ENCODE results near the gene ASGR1.

ASGR1 gene

GRCh38 chr17:7156342-7156940 is 22.7 kb downstream of the ASGR1 start:
- ATAC-seq, result no peak
- TF ChIP-seq, protein P1, sequence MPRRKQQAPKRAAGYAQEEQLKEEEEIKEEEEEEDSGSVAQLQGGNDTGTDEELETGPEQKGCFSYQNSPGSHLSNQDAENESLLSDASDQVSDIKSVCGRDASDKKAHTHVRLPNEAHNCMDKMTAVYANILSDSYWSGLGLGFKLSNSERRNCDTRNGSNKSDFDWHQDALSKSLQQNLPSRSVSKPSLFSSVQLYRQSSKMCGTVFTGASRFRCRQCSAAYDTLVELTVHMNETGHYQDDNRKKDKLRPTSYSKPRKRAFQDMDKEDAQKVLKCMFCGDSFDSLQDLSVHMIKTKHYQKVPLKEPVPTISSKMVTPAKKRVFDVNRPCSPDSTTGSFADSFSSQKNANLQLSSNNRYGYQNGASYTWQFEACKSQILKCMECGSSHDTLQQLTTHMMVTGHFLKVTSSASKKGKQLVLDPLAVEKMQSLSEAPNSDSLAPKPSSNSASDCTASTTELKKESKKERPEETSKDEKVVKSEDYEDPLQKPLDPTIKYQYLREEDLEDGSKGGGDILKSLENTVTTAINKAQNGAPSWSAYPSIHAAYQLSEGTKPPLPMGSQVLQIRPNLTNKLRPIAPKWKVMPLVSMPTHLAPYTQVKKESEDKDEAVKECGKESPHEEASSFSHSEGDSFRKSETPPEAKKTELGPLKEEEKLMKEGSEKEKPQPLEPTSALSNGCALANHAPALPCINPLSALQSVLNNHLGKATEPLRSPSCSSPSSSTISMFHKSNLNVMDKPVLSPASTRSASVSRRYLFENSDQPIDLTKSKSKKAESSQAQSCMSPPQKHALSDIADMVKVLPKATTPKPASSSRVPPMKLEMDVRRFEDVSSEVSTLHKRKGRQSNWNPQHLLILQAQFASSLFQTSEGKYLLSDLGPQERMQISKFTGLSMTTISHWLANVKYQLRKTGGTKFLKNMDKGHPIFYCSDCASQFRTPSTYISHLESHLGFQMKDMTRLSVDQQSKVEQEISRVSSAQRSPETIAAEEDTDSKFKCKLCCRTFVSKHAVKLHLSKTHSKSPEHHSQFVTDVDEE (CRISPR knock-in tag; IDR thresholded peaks at IDR 0.05), result no peak
- TF ChIP-seq CSDC2 (CRISPR knock-in tag; IDR thresholded peaks at IDR 0.05) (no peak), SNAI2 (CRISPR knock-in tag; IDR thresholded peaks at IDR 0.05) (no peak), GLIS3 (CRISPR knock-in tag; IDR thresholded peaks at IDR 0.05) (no peak), ESRRG (CRISPR knock-in tag; IDR thresholded peaks at IDR 0.05) (no peak), ZNF70 (CRISPR knock-in tag; IDR thresholded peaks at IDR 0.05) (no peak), ZNF565 (CRISPR knock-in tag; conservative IDR thresholded peaks at IDR 0.05; ENCODE audit: low read depth) (no peak), ZFP30 (CRISPR knock-in tag; IDR thresholded peaks at IDR 0.05) (no peak), ZNF8 (CRISPR knock-in tag; IDR thresholded peaks at IDR 0.05) (no peak), ISL1 (CRISPR knock-in tag; IDR thresholded peaks at IDR 0.05) (no peak), BACH2 (CRISPR knock-in tag; IDR thresholded peaks at IDR 0.05; ENCODE audit: borderline replicate concordance) (no peak), PATZ1 (CRISPR knock-in tag; IDR thresholded peaks at IDR 0.05; ENCODE audit: borderline replicate concordance) (no peak), TCF4 (CRISPR knock-in tag; IDR thresholded peaks at IDR 0.05; ENCODE audit: borderline replicate concordance) (no peak), RARB (CRISPR knock-in tag; IDR thresholded peaks at IDR 0.05) (no peak), TOX (CRISPR knock-in tag; IDR thresholded peaks at IDR 0.05; ENCODE audit: borderline replicate concordance) (no peak), PPARA (CRISPR knock-in tag; IDR thresholded peaks at IDR 0.05; ENCODE audit: borderline replicate concordance) (no peak), ZC3H10 (CRISPR knock-in tag; IDR thresholded peaks at IDR 0.05) (no peak), OSR1 (CRISPR knock-in tag; IDR thresholded peaks at IDR 0.05) (no peak)
- TF ChIP-seq, protein P2, sequence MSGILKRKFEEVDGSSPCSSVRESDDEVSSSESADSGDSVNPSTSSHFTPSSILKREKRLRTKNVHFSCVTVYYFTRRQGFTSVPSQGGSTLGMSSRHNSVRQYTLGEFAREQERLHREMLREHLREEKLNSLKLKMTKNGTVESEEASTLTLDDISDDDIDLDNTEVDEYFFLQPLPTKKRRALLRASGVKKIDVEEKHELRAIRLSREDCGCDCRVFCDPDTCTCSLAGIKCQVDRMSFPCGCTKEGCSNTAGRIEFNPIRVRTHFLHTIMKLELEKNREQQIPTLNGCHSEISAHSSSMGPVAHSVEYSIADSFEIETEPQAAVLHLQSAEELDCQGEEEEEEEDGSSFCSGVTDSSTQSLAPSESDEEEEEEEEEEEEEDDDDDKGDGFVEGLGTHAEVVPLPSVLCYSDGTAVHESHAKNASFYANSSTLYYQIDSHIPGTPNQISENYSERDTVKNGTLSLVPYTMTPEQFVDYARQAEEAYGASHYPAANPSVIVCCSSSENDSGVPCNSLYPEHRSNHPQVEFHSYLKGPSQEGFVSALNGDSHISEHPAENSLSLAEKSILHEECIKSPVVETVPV (CRISPR knock-in tag; IDR thresholded peaks at IDR 0.05), result no peak
- TF ChIP-seq, protein P3, sequence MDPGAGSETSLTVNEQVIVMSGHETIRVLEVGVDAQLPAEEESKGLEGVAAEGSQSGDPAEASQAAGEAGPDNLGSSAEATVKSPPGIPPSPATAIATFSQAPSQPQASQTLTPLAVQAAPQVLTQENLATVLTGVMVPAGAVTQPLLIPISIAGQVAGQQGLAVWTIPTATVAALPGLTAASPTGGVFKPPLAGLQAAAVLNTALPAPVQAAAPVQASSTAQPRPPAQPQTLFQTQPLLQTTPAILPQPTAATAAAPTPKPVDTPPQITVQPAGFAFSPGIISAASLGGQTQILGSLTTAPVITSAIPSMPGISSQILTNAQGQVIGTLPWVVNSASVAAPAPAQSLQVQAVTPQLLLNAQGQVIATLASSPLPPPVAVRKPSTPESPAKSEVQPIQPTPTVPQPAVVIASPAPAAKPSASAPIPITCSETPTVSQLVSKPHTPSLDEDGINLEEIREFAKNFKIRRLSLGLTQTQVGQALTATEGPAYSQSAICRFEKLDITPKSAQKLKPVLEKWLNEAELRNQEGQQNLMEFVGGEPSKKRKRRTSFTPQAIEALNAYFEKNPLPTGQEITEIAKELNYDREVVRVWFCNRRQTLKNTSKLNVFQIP (CRISPR knock-in tag; IDR thresholded peaks at IDR 0.05; ENCODE audit: borderline replicate concordance, low read depth), result no peak

DNA sequence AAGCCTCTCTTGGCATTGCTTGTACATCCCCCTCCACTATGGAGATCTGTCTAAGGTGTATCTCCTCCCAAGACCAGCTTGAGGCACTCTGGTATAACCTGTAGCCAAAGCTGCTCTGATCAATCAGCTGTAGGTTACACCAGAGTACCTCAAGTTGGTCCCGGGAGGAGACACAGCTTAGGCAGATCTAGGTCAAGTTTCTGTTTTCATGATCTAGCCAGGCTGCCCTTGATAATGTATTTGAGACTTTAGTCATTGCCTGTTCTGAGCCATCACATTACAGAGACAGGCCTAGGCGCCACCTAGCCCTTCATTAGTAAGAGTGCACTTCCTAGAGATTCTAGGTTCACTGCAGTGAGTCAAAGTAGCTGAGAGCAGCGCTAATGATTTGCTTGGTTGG is 31.4 kb downstream of the ASGR1 start:
- no peak for TF ChIP-seq RARB (CRISPR knock-in tag; IDR thresholded peaks at IDR 0.05)
- TF ChIP-seq, protein P2 (CRISPR knock-in tag; IDR thresholded peaks at IDR 0.05), result no peak
- TF ChIP-seq ISL1 (CRISPR knock-in tag; IDR thresholded peaks at IDR 0.05), result no peak
- TF ChIP-seq ZNF70 (CRISPR knock-in tag; IDR thresholded peaks at IDR 0.05), result no peak
- TF ChIP-seq TCF4 (CRISPR knock-in tag; IDR thresholded peaks at IDR 0.05; ENCODE audit: borderline replicate concordance), result no peak
- TF ChIP-seq BACH2 (CRISPR knock-in tag; IDR thresholded peaks at IDR 0.05; ENCODE audit: borderline replicate concordance), result no peak
- TF ChIP-seq CREB5 (CRISPR knock-in tag; IDR thresholded peaks at IDR 0.05; ENCODE audit: low read depth), result no peak
- ATAC-seq, result peak; percentile 40; the same call in 1 of the 3 replicates
